ENCODE results near the gene MYCBP2. TPM values are rescaled to one million over a fixed set of nuclear protein-coding genes. Genes with fewer than 3 reads are reported as not detected.

The MYCBP2 gene
- total RNA-seq, 1 experiment from 2014 or later, result 57.8 TPM

DNA sequence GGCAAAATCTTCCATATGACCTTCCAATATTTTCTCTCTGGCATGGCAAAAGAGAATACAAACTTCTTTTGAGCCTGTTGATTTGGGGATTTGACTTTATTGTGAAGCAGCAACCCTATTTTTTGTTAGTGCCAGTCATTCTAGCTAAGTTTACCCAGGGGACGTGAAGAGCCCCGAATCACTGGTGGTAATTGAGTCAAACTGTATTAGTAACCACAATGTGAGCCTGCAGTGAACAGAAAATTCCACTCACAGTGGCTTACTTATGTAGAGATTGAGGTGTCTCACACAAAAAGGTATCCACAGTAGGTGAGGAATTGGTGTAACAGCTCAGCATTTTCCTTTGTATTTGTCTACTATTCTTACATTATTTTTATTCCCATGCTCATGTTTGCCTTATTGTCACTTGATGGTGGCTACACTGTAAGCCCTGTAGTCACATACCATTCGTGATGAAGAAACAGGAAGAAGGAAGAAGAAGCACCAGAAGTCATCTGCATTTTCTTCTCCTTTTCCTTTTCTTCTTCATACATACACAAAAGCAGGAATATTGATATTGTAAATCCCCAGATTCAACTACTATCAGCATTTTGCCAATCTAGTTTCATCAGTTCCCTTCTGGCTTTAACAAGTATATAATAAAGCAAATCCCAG, 33.3 kb upstream of the MYCBP2 start:
- H3K9me3 ChIP-seq (ENCODE audit: low read depth, low read length, poor library complexity, severe bottlenecking), result no peaks in the 10 kb centered on the region
- intact Hi-C loops (cut with micrococcal nuclease; ENCODE audit: unreplicated experiment), result no loop called here
- DNase-seq (ENCODE audit: low spot score), result no peak
- H3K4me1 ChIP-seq (ENCODE audit: insufficient read depth, low read length, poor library complexity, severe bottlenecking), result no peaks in the 10 kb centered on the region
- no peak overlapping the region for H3K27ac ChIP-seq (ENCODE audit: low read depth, low read length, poor library complexity, severe bottlenecking)
- POLR2A ChIA-PET (ENCODE audit: low non-redundant PET), result interaction anchor here (0.7 kb wide), 1 partner anchor 12 kb away, joined by 3 read pairs; no protein-coding TSS in a partner anchor
- CTCF ChIA-PET, result no interaction called here
- no peak for TF ChIP-seq EZH2 (IDR thresholded peaks at IDR 0.05; ENCODE audit: borderline replicate concordance, low read depth, low read length, poor library complexity, severe bottlenecking)
- TF ChIP-seq, protein P1, sequence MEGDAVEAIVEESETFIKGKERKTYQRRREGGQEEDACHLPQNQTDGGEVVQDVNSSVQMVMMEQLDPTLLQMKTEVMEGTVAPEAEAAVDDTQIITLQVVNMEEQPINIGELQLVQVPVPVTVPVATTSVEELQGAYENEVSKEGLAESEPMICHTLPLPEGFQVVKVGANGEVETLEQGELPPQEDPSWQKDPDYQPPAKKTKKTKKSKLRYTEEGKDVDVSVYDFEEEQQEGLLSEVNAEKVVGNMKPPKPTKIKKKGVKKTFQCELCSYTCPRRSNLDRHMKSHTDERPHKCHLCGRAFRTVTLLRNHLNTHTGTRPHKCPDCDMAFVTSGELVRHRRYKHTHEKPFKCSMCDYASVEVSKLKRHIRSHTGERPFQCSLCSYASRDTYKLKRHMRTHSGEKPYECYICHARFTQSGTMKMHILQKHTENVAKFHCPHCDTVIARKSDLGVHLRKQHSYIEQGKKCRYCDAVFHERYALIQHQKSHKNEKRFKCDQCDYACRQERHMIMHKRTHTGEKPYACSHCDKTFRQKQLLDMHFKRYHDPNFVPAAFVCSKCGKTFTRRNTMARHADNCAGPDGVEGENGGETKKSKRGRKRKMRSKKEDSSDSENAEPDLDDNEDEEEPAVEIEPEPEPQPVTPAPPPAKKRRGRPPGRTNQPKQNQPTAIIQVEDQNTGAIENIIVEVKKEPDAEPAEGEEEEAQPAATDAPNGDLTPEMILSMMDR (conservative IDR thresholded peaks at IDR 0.05; ENCODE audit: low read depth, low read length), result no peak
- BruUV-seq (replicated peaks), result no TSS peak
- no peaks in the 10 kb centered on the region for H3K36me3 ChIP-seq (ENCODE audit: insufficient read depth, low read length, poor library complexity, severe bottlenecking)
- no peaks in the 10 kb centered on the region for H3K27me3 ChIP-seq (replicated peaks; ENCODE audit: insufficient read depth, low read depth, low read length, poor library complexity)
- no peak overlapping the region for H3K4me3 ChIP-seq (ENCODE audit: low read depth, low read length, poor library complexity, severe bottlenecking)

DNA sequence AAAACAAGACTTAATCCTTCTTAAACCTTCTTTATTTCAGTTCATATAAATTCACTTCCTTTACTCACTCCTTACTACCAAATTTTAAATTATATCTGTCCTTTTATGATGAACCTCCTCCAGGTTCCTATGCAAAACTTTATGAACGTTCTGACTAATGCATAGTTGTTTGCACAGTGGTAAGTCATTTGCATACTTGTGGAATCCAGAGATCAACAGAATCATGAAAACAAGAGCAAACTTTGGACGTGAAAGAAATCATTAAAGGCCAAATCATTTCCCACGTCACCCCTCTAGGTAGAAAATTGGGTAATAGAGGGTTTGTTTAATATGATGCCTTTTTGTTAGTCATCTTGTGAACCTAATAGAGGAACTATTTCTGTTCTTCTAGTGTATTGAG, 32.3 kb upstream of the MYCBP2 start:
- no TSS peak for BruUV-seq (replicated peaks)
- no peak for DNase-seq (ENCODE audit: low spot score)
- POLR2A ChIA-PET (ENCODE audit: low non-redundant PET), result no interaction called here
- intact Hi-C loops (cut with micrococcal nuclease; ENCODE audit: unreplicated experiment), result no loop called here
- no peaks in the 10 kb centered on the region for H3K27me3 ChIP-seq (replicated peaks; ENCODE audit: insufficient read depth, low read depth, low read length, poor library complexity)
- no peaks in the 10 kb centered on the region for H3K9me3 ChIP-seq (ENCODE audit: low read depth, low read length, poor library complexity, severe bottlenecking)
- H3K27ac ChIP-seq (ENCODE audit: low read depth, low read length, poor library complexity, severe bottlenecking), result no peak overlapping the region
- TF ChIP-seq EZH2 (IDR thresholded peaks at IDR 0.05; ENCODE audit: borderline replicate concordance, low read depth, low read length, poor library complexity, severe bottlenecking), result no peak
- TF ChIP-seq, protein P1 (conservative IDR thresholded peaks at IDR 0.05; ENCODE audit: low read depth, low read length), result no peak
- H3K4me1 ChIP-seq (ENCODE audit: insufficient read depth, low read length, poor library complexity, severe bottlenecking), result no peaks in the 10 kb centered on the region
- no peaks in the 10 kb centered on the region for H3K36me3 ChIP-seq (ENCODE audit: insufficient read depth, low read length, poor library complexity, severe bottlenecking)
- CTCF ChIA-PET, result no interaction called here
- no peak overlapping the region for H3K4me3 ChIP-seq (ENCODE audit: low read depth, low read length, poor library complexity, severe bottlenecking)

DNA sequence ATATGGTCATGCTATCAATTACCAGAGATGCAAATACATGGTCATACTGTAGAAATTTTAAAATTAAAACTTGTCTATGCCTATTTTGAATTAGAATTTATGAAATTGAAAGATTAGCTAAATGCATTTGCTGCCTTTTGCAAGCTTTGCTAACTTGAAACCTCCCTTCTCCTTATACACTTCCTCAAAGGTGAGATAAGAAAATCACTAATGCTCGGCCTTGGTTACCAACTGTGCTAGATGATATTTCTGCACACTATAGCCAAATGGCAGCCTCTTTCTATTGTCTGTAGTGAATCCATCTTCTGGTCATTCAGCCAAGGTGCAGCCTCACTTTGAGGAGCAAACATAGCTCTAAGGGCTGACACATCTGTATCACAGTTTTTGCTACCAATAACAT, 31.1 kb upstream of the MYCBP2 start:
- Histone ChIP-seq H3K4me3 (ENCODE audit: low read depth, low read length, poor library complexity, severe bottlenecking) (no peak overlapping the region), H3K27me3 (replicated peaks; ENCODE audit: insufficient read depth, low read depth, low read length, poor library complexity) (no peaks in the 10 kb centered on the region), H3K27ac (ENCODE audit: low read depth, low read length, poor library complexity, severe bottlenecking) (no peak overlapping the region), H3K9me3 (ENCODE audit: low read depth, low read length, poor library complexity, severe bottlenecking) (no peaks in the 10 kb centered on the region), H3K36me3 (ENCODE audit: insufficient read depth, low read length, poor library complexity, severe bottlenecking) (no peaks in the 10 kb centered on the region), H3K4me1 (ENCODE audit: insufficient read depth, low read length, poor library complexity, severe bottlenecking) (no peaks in the 10 kb centered on the region)
- POLR2A ChIA-PET (ENCODE audit: low non-redundant PET), result no interaction called here
- no peak for TF ChIP-seq EZH2 (IDR thresholded peaks at IDR 0.05; ENCODE audit: borderline replicate concordance, low read depth, low read length, poor library complexity, severe bottlenecking)
- TF ChIP-seq, protein P1 (conservative IDR thresholded peaks at IDR 0.05; ENCODE audit: low read depth, low read length), result no peak
- no TSS peak for BruUV-seq (replicated peaks)
- CTCF ChIA-PET, result no interaction called here
- intact Hi-C loops (cut with micrococcal nuclease; ENCODE audit: unreplicated experiment), result no loop called here
- DNase-seq (ENCODE audit: low spot score), result no peak
